Mesenchymal stem cell (in vitro differentiated cells and primary cell): ENCODE data around the gene PGF. TPM values are rescaled to one million over a fixed set of nuclear protein-coding genes. Genes with fewer than 3 reads are reported as not detected.
A peak's percentile ranks its signal among the peaks of the same experiment; 100 is the strongest.

ENCODE experiments used
- DNase-seq: peaks from one replicate; pipeline ENCODE4 v3.0.0-alpha.2; 2013
- H2AFZ ChIP-seq: one replicate; pipeline ENCODE4 v1.6.1; 2013; ENCODE audit warnings: low read depth, mild to moderate bottlenecking, control low read depth, inconsistent platforms, low read length, moderate library complexity
- H2AK5ac ChIP-seq: 2 replicates; pipeline ENCODE4 v1.6.1; 2013; ENCODE audit warnings: low read length, moderate library complexity, mild to moderate bottlenecking, inconsistent platforms; ENCODE audit not compliant: severe bottlenecking
- H2BK120ac ChIP-seq: one replicate; pipeline ENCODE4 v1.6.1; 2013; ENCODE audit warnings: low read depth, mild to moderate bottlenecking, inconsistent platforms, low read length, moderate library complexity
- H2BK12ac ChIP-seq, 2 experiments: one replicate each; pipeline ENCODE4 v1.6.1; 2013; ENCODE audit warnings: inconsistent platforms in 2 of 2, low read length in 2 of 2, mild to moderate bottlenecking in 2 of 2, moderate library complexity in 2 of 2, control low read depth in 1 of 2
- H2BK15ac ChIP-seq: one replicate; pipeline ENCODE4 v1.6.1; 2013; ENCODE audit warnings: mild to moderate bottlenecking, low read depth, inconsistent platforms; ENCODE audit not compliant: poor library complexity, severe bottlenecking
- H2BK5ac ChIP-seq: 2 replicates; pipeline ENCODE4 v1.6.1; 2013; ENCODE audit warnings: low read depth, mild to moderate bottlenecking, low read length, control low read depth, inconsistent platforms; ENCODE audit not compliant: poor library complexity, severe bottlenecking
- H3K14ac ChIP-seq, 2 experiments: one replicate each; pipeline ENCODE4 v1.6.1; 2013; ENCODE audit warnings: inconsistent platforms in 2 of 2, low read length in 2 of 2, control low read depth in 1 of 2, mild to moderate bottlenecking in 1 of 2, moderate library complexity in 1 of 2
- H3K18ac ChIP-seq, 2 experiments: one replicate each; pipeline ENCODE4 v1.6.1; 2013; ENCODE audit warnings: inconsistent platforms in 2 of 2, low read length in 2 of 2, control low read depth in 1 of 2, low read depth in 1 of 2, mild to moderate bottlenecking in 1 of 2
- H3K23ac ChIP-seq, 2 experiments: one replicate each; pipeline ENCODE4 v1.6.1; 2013; ENCODE audit warnings: inconsistent platforms in 2 of 2, low read length in 2 of 2, mild to moderate bottlenecking in 2 of 2, moderate library complexity in 2 of 2, control low read depth in 1 of 2
- H3K27ac ChIP-seq: 2 replicates; pipeline ENCODE4 v1.5.1; 2013; ENCODE audit warnings: mild to moderate bottlenecking, moderate library complexity, low read length, control low read depth, inconsistent platforms; ENCODE audit not compliant: poor library complexity, severe bottlenecking
- H3K27me3 ChIP-seq, 2 experiments: 2 replicates each; pipeline versions ENCODE4 v1.6.1 to v1.7.0; 2013; ENCODE audit warnings: low read length in 2 of 2, mild to moderate bottlenecking in 2 of 2, moderate library complexity in 2 of 2, control low read depth in 1 of 2, inconsistent platforms in 1 of 2; ENCODE audit not compliant: control insufficient read depth in 1 of 2, insufficient read depth in 1 of 2
- H3K36me3 ChIP-seq, 2 experiments: 2 replicates each; pipeline versions ENCODE4 v1.6.1 to v1.7.0; 2013; ENCODE audit warnings: low read length in 2 of 2, control low read depth in 1 of 2, inconsistent platforms in 1 of 2, low read depth in 1 of 2, mild to moderate bottlenecking in 1 of 2; ENCODE audit not compliant: insufficient read depth in 2 of 2, control insufficient read depth in 1 of 2
- H3K4ac ChIP-seq, 2 experiments: one replicate each; pipeline ENCODE4 v1.6.1; 2013; ENCODE audit warnings: inconsistent platforms in 2 of 2, low read length in 2 of 2, mild to moderate bottlenecking in 2 of 2, moderate library complexity in 2 of 2, control low read depth in 1 of 2, low read depth in 1 of 2
- H3K4me1 ChIP-seq: 2 replicates; pipeline ENCODE4 v1.6.1; 2013; ENCODE audit warnings: low read depth, low read length, control low read depth; ENCODE audit not compliant: control insufficient read depth, insufficient read depth
- H3K4me2 ChIP-seq: 2 replicates; pipeline ENCODE4 v1.6.1; 2013; ENCODE audit warnings: low read length, mild to moderate bottlenecking, inconsistent platforms; ENCODE audit not compliant: poor library complexity, severe bottlenecking
- H3K4me3 ChIP-seq, 2 experiments: 2 replicates each; pipeline versions ENCODE4 v1.5.1 to v1.7.0; 2013; ENCODE audit warnings: low read length in 2 of 2, mild to moderate bottlenecking in 2 of 2, control low read depth in 1 of 2, low read depth in 1 of 2; ENCODE audit not compliant: insufficient read depth in 1 of 2
- H3K79me1 ChIP-seq: replicated peaks from 2 replicates; pipeline ENCODE4 v1.6.1; 2013; ENCODE audit warnings: mild to moderate bottlenecking, control low read depth, low read length, inconsistent platforms; ENCODE audit not compliant: poor library complexity, severe bottlenecking
- H3K9ac ChIP-seq: 2 replicates; pipeline ENCODE4 v1.7.0; 2013; ENCODE audit warnings: mild to moderate bottlenecking, low read length, moderate library complexity
- H3K9me3 ChIP-seq: 2 replicates; pipeline ENCODE4 v1.7.0; 2013; ENCODE audit warnings: mild to moderate bottlenecking, low read length; ENCODE audit not compliant: control insufficient read depth
- H4K8ac ChIP-seq: one replicate; pipeline ENCODE4 v1.6.1; 2013; ENCODE audit warnings: inconsistent platforms, mild to moderate bottlenecking, low read length, moderate library complexity
- H4K91ac ChIP-seq: one replicate; pipeline ENCODE4 v1.6.1; 2013; ENCODE audit warnings: mild to moderate bottlenecking, low read length, inconsistent platforms
- WGBS: methylation state at CpG from one replicate; pipeline ENCODE4 v1.1.7; 2013; ENCODE audit warnings: mixed read lengths; 5-methylcytosine and 5-hydroxymethylcytosine counted together
- polyA plus RNA-seq, 2 experiments: library from polyadenylated mRNA; stranded (reverse); fragments of 200-250 nt; gene quantifications; one replicate each; pipeline ENCODE4 v1.2.3, GENCODE V29; 2013

The PGF gene
- polyA plus RNA-seq (2013, experiment 1 of 2): 6.4 TPM
- polyA plus RNA-seq (2013, experiment 2 of 2): 6.8 TPM

- H3K14ac ChIP-seq: peak within 1 kb of the TSS in 1 of 2 experiments; percentile 66
Measured at GRCh38 chr14:74955229-74956026, at the start of gene PGF. Gene PGF (minus strand): TSS chr14:74955597. CDS start chr14:74955242, 355 bp downstream.

GRCh38 chr14:75003250-75004027, 48.0 kb upstream of the PGF start:
- Histone ChIP-seq H4K8ac (peak overlapping the region; percentile 88), H2AFZ (peak overlapping the region; percentile 90), H3K27ac (peak overlapping the region; percentile 1), H3K9me3 (no peaks in the 10 kb centered on the region), H3K18ac (peak overlapping the region; percentile 46 to 67), H3K23ac (peak overlapping the region in 1 of 2 experiments; percentile 46), H3K4ac (peak overlapping the region; percentile 69 to 90), H4K91ac (peak overlapping the region; percentile 47), H2BK12ac (peak overlapping the region in 1 of 2 experiments; percentile 47), H2BK5ac (no peak overlapping the region), H2BK15ac (no peak overlapping the region), H3K4me1 (peaks cover 4% of the 10 kb centered on the region), H3K79me1 (peaks cover 19% of the 10 kb centered on the region), H3K36me3 (peaks cover 8 to 36% of the 10 kb centered on the region in 2 experiments), H3K4me2 (peak overlapping the region; percentile 63), H2BK120ac (peak overlapping the region; percentile 27), H3K4me3 (peak overlapping the region; percentile 84 to 94), H3K27me3 (no peaks in the 10 kb centered on the region), H3K9ac (peak overlapping the region; percentile 94), H2AK5ac (peak overlapping the region; percentile 27), H3K14ac (peak overlapping the region in 1 of 2 experiments; percentile 78)
- 15% methylated on average over 18 of the region's 18 CpGs for WGBS
- DNase-seq: peak; percentile 24

More at GRCh38 chr14:74955229-74956026, at the start of gene PGF:
- Histone ChIP-seq H3K4me2 (peak within 1 kb of the TSS; percentile 52), H2AFZ (peak within 1 kb of the TSS; percentile 30), H2BK5ac (no peak within 1 kb of the TSS), H2BK15ac (peak within 1 kb of the TSS; percentile 73), H3K4ac (peak within 1 kb of the TSS; percentile 54 to 64), H3K4me1 (peaks cover 47% of the 10 kb centered on the region), H4K91ac (peak within 1 kb of the TSS; percentile 69), H3K9me3 (no peaks in the 10 kb centered on the region), H3K4me3 (peak within 1 kb of the TSS; percentile 56 to 81), H2AK5ac (no peak within 1 kb of the TSS), H3K27me3 (no peaks in the 10 kb centered on the region), H4K8ac (peak within 1 kb of the TSS; percentile 89), H2BK120ac (peak within 1 kb of the TSS; percentile 66), H3K18ac (peak within 1 kb of the TSS; percentile 76 to 81), H3K23ac (peak within 1 kb of the TSS in 1 of 2 experiments; percentile 23), H3K9ac (peak within 1 kb of the TSS; percentile 75), H2BK12ac (peak within 1 kb of the TSS; percentile 51 to 65), H3K27ac (no peak within 1 kb of the TSS), H3K79me1 (peaks cover 4% of the 10 kb centered on the region), H3K36me3 (peaks cover 0 to 7% of the 10 kb centered on the region in 2 experiments)
- DNase-seq: peak; percentile 70
- 5% methylated on average over 73 of the region's 73 CpGs for WGBS

- peak within 1 kb of the TSS; percentile 27 for H2BK120ac ChIP-seq
- H3K4ac ChIP-seq: peak within 1 kb of the TSS; percentile 69 to 90
- peak within 1 kb of the TSS in 1 of 2 experiments; percentile 78 for H3K14ac ChIP-seq
- H2BK12ac ChIP-seq: peak within 1 kb of the TSS in 1 of 2 experiments; percentile 47
- H3K9me3 ChIP-seq: no peaks in the 10 kb centered on the region
- H3K79me1 ChIP-seq: peaks cover 17% of the 10 kb centered on the region
- peak; percentile 98 for DNase-seq
- peak within 1 kb of the TSS; percentile 47 for H4K91ac ChIP-seq
- peak within 1 kb of the TSS; percentile 88 for H4K8ac ChIP-seq
- peak within 1 kb of the TSS; percentile 70 to 84 for H3K18ac ChIP-seq
- peak within 1 kb of the TSS; percentile 94 for H3K9ac ChIP-seq
- peak within 1 kb of the TSS; percentile 63 for H3K4me2 ChIP-seq
- H2BK5ac ChIP-seq: no peak within 1 kb of the TSS
- peak within 1 kb of the TSS; percentile 90 for H2AFZ ChIP-seq
- peaks cover 5 to 27% of the 10 kb centered on the region in 2 experiments for H3K36me3 ChIP-seq
- WGBS: 1% methylated on average over 55 of the region's 66 CpGs
- peak within 1 kb of the TSS; percentile 27 for H2AK5ac ChIP-seq
- H3K4me3 ChIP-seq: peak within 1 kb of the TSS; percentile 84 to 94
- H3K27ac ChIP-seq: peak within 1 kb of the TSS; percentile 34
- no peak within 1 kb of the TSS for H2BK15ac ChIP-seq
- H3K4me1 ChIP-seq: peaks cover 4% of the 10 kb centered on the region
- peak within 1 kb of the TSS in 1 of 2 experiments; percentile 46 for H3K23ac ChIP-seq
- H3K27me3 ChIP-seq: no peaks in the 10 kb centered on the region
Measured at GRCh38 chr14:75002392-75003249, 47.2 kb upstream of the PGF start, which contains the start of gene EIF2B2. Gene EIF2B2 (plus strand): TSS chr14:75002921. CDS start chr14:75002991, 70 bp downstream.
